ENCODE data around the gene TRIM54.

The TRIM54 gene

GRCh38 chr2:27255660-27256059 is 26.6 kb upstream of the TRIM54 start:
- H3K79me2 ChIP-seq (ENCODE audit: insufficient read depth, low read length) = no peaks in the 10 kb centered on the region
- no peak overlapping the region for H3K9ac ChIP-seq (ENCODE audit: low read depth, low read length, poor library complexity, severe bottlenecking)
- no peak overlapping the region for H3K4me2 ChIP-seq (ENCODE audit: low read depth, low read length, poor library complexity, severe bottlenecking)
- no peaks in the 10 kb centered on the region for H3K36me3 ChIP-seq (ENCODE audit: insufficient read depth, low read length)
- no peaks in the 10 kb centered on the region for H3F3A ChIP-seq (ENCODE audit: low read depth)
- no peaks in the 10 kb centered on the region for H3K27me3 ChIP-seq (ENCODE audit: insufficient read depth, low read length, poor library complexity, severe bottlenecking)
- no peak overlapping the region for H2AFZ ChIP-seq (ENCODE audit: low read length)
- H3K4me1 ChIP-seq (ENCODE audit: insufficient read depth, low read length, poor library complexity, severe bottlenecking) = no peaks in the 10 kb centered on the region
- no peak for TF ChIP-seq CTCF (conservative IDR thresholded peaks at IDR 0.05; ENCODE audit: low read length)
- no peak for TF ChIP-seq EZH2phosphoT487 (IDR thresholded peaks at IDR 0.05; ENCODE audit: borderline replicate concordance)
- no peak overlapping the region for H3K4me3 ChIP-seq (ENCODE audit: low read length, poor library complexity, severe bottlenecking)
- H3K9me2 ChIP-seq (replicated peaks; ENCODE audit: low read depth, low read length) = no peaks in the 10 kb centered on the region
- no peaks in the 10 kb centered on the region for H4K20me1 ChIP-seq (ENCODE audit: insufficient read depth, low read length, poor library complexity, severe bottlenecking)
- no peaks in the 10 kb centered on the region for H3K9me3 ChIP-seq (ENCODE audit: insufficient read depth, low read depth, low read length)

GRCh38 chr2:27256855-27257454 is 25.3 kb upstream of the TRIM54 start:
- no peaks in the 10 kb centered on the region for H3K4me1 ChIP-seq (ENCODE audit: insufficient read depth, low read length, poor library complexity, severe bottlenecking)
- no peaks in the 10 kb centered on the region for H3K9me3 ChIP-seq (ENCODE audit: insufficient read depth, low read depth, low read length)
- H4K20me1 ChIP-seq (ENCODE audit: insufficient read depth, low read length, poor library complexity, severe bottlenecking) = no peaks in the 10 kb centered on the region
- no peak overlapping the region for H3K9ac ChIP-seq (ENCODE audit: low read depth, low read length, poor library complexity, severe bottlenecking)
- H3K4me2 ChIP-seq (ENCODE audit: low read depth, low read length, poor library complexity, severe bottlenecking) = no peak overlapping the region
- no peaks in the 10 kb centered on the region for H3K9me2 ChIP-seq (replicated peaks; ENCODE audit: low read depth, low read length)
- no peaks in the 10 kb centered on the region for H3F3A ChIP-seq (ENCODE audit: low read depth)
- no peaks in the 10 kb centered on the region for H3K36me3 ChIP-seq (ENCODE audit: insufficient read depth, low read length)
- no peaks in the 10 kb centered on the region for H3K79me2 ChIP-seq (ENCODE audit: insufficient read depth, low read length)
- H2AFZ ChIP-seq (ENCODE audit: low read length) = no peak overlapping the region
- H3K4me3 ChIP-seq (ENCODE audit: low read length, poor library complexity, severe bottlenecking) = no peak overlapping the region
- H3K27me3 ChIP-seq (ENCODE audit: insufficient read depth, low read length, poor library complexity, severe bottlenecking) = no peaks in the 10 kb centered on the region
- TF ChIP-seq CTCF (conservative IDR thresholded peaks at IDR 0.05; ENCODE audit: low read length) = no peak
- no peak for TF ChIP-seq EZH2phosphoT487 (IDR thresholded peaks at IDR 0.05; ENCODE audit: borderline replicate concordance)

- no peaks in the 10 kb centered on the region for H3K9me3 ChIP-seq (ENCODE audit: insufficient read depth, low read depth, low read length)
- H3K27me3 ChIP-seq (ENCODE audit: insufficient read depth, low read length, poor library complexity, severe bottlenecking) = no peaks in the 10 kb centered on the region
- H3K4me3 ChIP-seq (ENCODE audit: low read length, poor library complexity, severe bottlenecking) = no peak overlapping the region
- H3K4me1 ChIP-seq (ENCODE audit: insufficient read depth, low read length, poor library complexity, severe bottlenecking) = no peaks in the 10 kb centered on the region
- no peaks in the 10 kb centered on the region for H3F3A ChIP-seq (ENCODE audit: low read depth)
- H3K79me2 ChIP-seq (ENCODE audit: insufficient read depth, low read length) = no peaks in the 10 kb centered on the region
- no peaks in the 10 kb centered on the region for H3K36me3 ChIP-seq (ENCODE audit: insufficient read depth, low read length)
- TF ChIP-seq EZH2phosphoT487 (IDR thresholded peaks at IDR 0.05; ENCODE audit: borderline replicate concordance) = no peak
- TF ChIP-seq CTCF (conservative IDR thresholded peaks at IDR 0.05; ENCODE audit: low read length) = no peak
- H3K4me2 ChIP-seq (ENCODE audit: low read depth, low read length, poor library complexity, severe bottlenecking) = no peak overlapping the region
- no peak overlapping the region for H3K9ac ChIP-seq (ENCODE audit: low read depth, low read length, poor library complexity, severe bottlenecking)
- no peak overlapping the region for H2AFZ ChIP-seq (ENCODE audit: low read length)
- no peaks in the 10 kb centered on the region for H3K9me2 ChIP-seq (replicated peaks; ENCODE audit: low read depth, low read length)
- H4K20me1 ChIP-seq (ENCODE audit: insufficient read depth, low read length, poor library complexity, severe bottlenecking) = no peaks in the 10 kb centered on the region
Observed at GRCh38 chr2:27258051-27258450, 24.2 kb upstream of the TRIM54 start.
